Adrenal gland (tissue), 5 donors: ENCODE measurements around the gene EDAR.

Experiments used
- CTCF ChIP-seq, 6 experiments: fragments of 450-650 bp in 4 of 6; fragments of 200-600 bp in 2 of 6; sonication (generic) in 1 of 6; IDR thresholded peaks; 1 replicate in 5 of 6; 2 replicates in 1 of 6; pipeline versions ENCODE4 v1.5.1 to v1.8.0; 2016 to 2021; ENCODE audit warnings: antibody characterized with exemption in 6 of 6, mild to moderate bottlenecking in 2 of 6, moderate library complexity in 1 of 6
- POLR2A ChIP-seq, 2 donors: fragments of 450-650 bp; IDR thresholded peaks; one replicate each; pipeline ENCODE4 v1.6.1; 2017; ENCODE audit warnings: antibody characterized with exemption in 2 of 2, mild to moderate bottlenecking in 2 of 2, moderate library complexity in 1 of 2
- donor health status: DM: no; HTN: no; CAD: no.

- TF ChIP-seq CTCF (IDR thresholded peaks at IDR 0.05) (no peak), POLR2A (IDR thresholded peaks at IDR 0.05) (no peak)
Observed at GRCh38 chr2:108916796-108917421, 72.1 kb downstream of the EDAR start.
